22Rv1 (cell line): Measurements from ENCODE around the gene PARP4.

Experiments used
- CTCF ChIP-seq: fragments of 450-650 bp; IDR thresholded peaks from 2 replicates; pipeline ENCODE4 v1.5.1; 2017; ENCODE audit warnings: mild to moderate bottlenecking
- ZFX ChIP-seq: fragments of 450-650 bp; IDR thresholded peaks from 2 replicates; pipeline ENCODE4 v1.6.1; 2017; ENCODE audit warnings: antibody characterized with exemption, borderline replicate concordance

GRCh38 chr13:24557081-24557480 lies 44.5 kb upstream of the PARP4 start:
- TF ChIP-seq CTCF (no peak), ZFX (no peak)
